IMR-90 (cell line): Measurements from ENCODE around the gene MRPL12. TPM values are rescaled to one million over a fixed set of nuclear protein-coding genes. Genes with fewer than 3 reads are reported as not detected.

Experiments
- ATAC-seq: fragments of 200-7000 bp; cut with Tn5 transposase; 2 replicates; pipeline ENCODE4 v1.9.1; 2020; ENCODE audit warnings: low read depth, mild to moderate bottlenecking, moderate library complexity
- BruUV-seq: library from RNA; stranded (reverse); fragments of 400-500 nt; replicated peaks from 2 replicates; lab custom pipeline; 2021; lab: Mats Ljungman, UMichigan
- CTCF ChIA-PET: fragments of 300-600 bp; formaldehyde crosslinking; extraction: SDS; loops from one replicate; lab custom pipeline; 2021; ENCODE audit warnings: antibody characterized with exemption; lab: Yijun Ruan, JAX
- POLR2A ChIA-PET: fragments of 300-600 bp; sonication (Branson Sonifier 250); formaldehyde crosslinking; loops from one replicate; lab custom pipeline; 2022; ENCODE audit warnings: antibody characterized with exemption; ENCODE audit not compliant: unreplicated experiment; lab: Charles Lee
- DNase-seq: peaks from one replicate; pipeline ENCODE4 v3.0.0; 2013
- H2AFZ ChIP-seq: replicated peaks from 2 replicates; pipeline ENCODE3; 2013; ENCODE audit warnings: low read length, mild to moderate bottlenecking; ENCODE audit not compliant: poor library complexity
- H2AK5ac ChIP-seq: 2 replicates; pipeline ENCODE4 v1.6.1; 2013; ENCODE audit warnings: low read depth, low read length, inconsistent platforms
- H2AK9ac ChIP-seq: replicated peaks from 2 replicates; pipeline ENCODE3; 2013; ENCODE audit warnings: mild to moderate bottlenecking, low read depth, low read length, moderate library complexity; ENCODE audit not compliant: poor library complexity
- H2BK120ac ChIP-seq: 2 replicates; pipeline ENCODE4 v1.6.1; 2013; ENCODE audit warnings: low read depth, low read length, inconsistent platforms
- H2BK15ac ChIP-seq: 3 replicates; pipeline ENCODE4 v1.6.1; 2013; ENCODE audit warnings: low read depth, low read length, inconsistent platforms
- H2BK20ac ChIP-seq: 2 replicates; pipeline ENCODE4 v1.6.1; 2013; ENCODE audit warnings: low read depth, mild to moderate bottlenecking, inconsistent platforms, low read length, moderate library complexity
- H2BK5ac ChIP-seq: 2 replicates; pipeline ENCODE4 v1.6.1; 2013; ENCODE audit warnings: mild to moderate bottlenecking, low read depth, low read length, inconsistent platforms; ENCODE audit not compliant: poor library complexity, severe bottlenecking
- H3K14ac ChIP-seq: replicated peaks from 2 replicates; pipeline ENCODE4 v1.6.1; 2013; ENCODE audit warnings: low read depth, low read length, inconsistent platforms
- H3K18ac ChIP-seq: 2 replicates; pipeline ENCODE4 v1.6.1; 2013; ENCODE audit warnings: low read depth, low read length, control low read depth
- H3K23ac ChIP-seq: 2 replicates; pipeline ENCODE4 v1.6.1; 2013; ENCODE audit warnings: low read depth, low read length, inconsistent platforms
- H3K27ac ChIP-seq: 2 replicates; pipeline ENCODE4 v1.5.1; 2013; ENCODE audit warnings: mild to moderate bottlenecking, control low read depth, low read length; ENCODE audit not compliant: insufficient read depth
- H3K27me3 ChIP-seq: 2 replicates; pipeline ENCODE4 v1.6.1; 2013; ENCODE audit warnings: low read length; ENCODE audit not compliant: control insufficient read depth, insufficient read depth
- H3K36me3 ChIP-seq: 2 replicates; pipeline ENCODE4 v1.6.1; 2013; ENCODE audit warnings: low read length, mixed read lengths; ENCODE audit not compliant: control insufficient read depth, insufficient read depth
- H3K4ac ChIP-seq: 2 replicates; pipeline ENCODE4 v1.6.1; 2013; ENCODE audit warnings: low read depth, low read length, inconsistent platforms
- H3K4me1 ChIP-seq: 2 replicates; pipeline ENCODE4 v1.6.1; 2013; ENCODE audit warnings: low read length, mixed read lengths; ENCODE audit not compliant: control insufficient read depth, insufficient read depth
- H3K4me2 ChIP-seq: 2 replicates; pipeline ENCODE4 v1.6.1; 2013; ENCODE audit warnings: low read depth, mild to moderate bottlenecking, control low read depth, low read length, moderate library complexity
- H3K4me3 ChIP-seq: 2 replicates; pipeline ENCODE4 v1.5.1; 2013; ENCODE audit warnings: low read depth, mild to moderate bottlenecking, control low read depth, low read length, moderate library complexity; ENCODE audit not compliant: insufficient read depth
- H3K56ac ChIP-seq: 2 replicates; pipeline ENCODE4 v1.6.1; 2013; ENCODE audit warnings: low read length, inconsistent platforms; ENCODE audit not compliant: insufficient read depth; ENCODE audit errors: extremely low read depth
- H3K79me1 ChIP-seq, 2 experiments: 2 replicates each; pipeline ENCODE4 v1.6.1; 2013; ENCODE audit warnings: low read length in 2 of 2, inconsistent platforms in 1 of 2, low read depth in 1 of 2
- H3K9ac ChIP-seq: 2 replicates; pipeline ENCODE4 v1.6.1; 2013; ENCODE audit warnings: low read depth, low read length, control low read depth
- H3K9me1 ChIP-seq: 2 replicates; pipeline ENCODE4 v1.6.1; 2013; ENCODE audit warnings: low read length, inconsistent platforms; ENCODE audit not compliant: insufficient read depth
- H3K9me3 ChIP-seq: 2 replicates; pipeline ENCODE4 v1.6.1; 2013; ENCODE audit warnings: low read length; ENCODE audit not compliant: control insufficient read depth, insufficient read depth
- H4K20me1 ChIP-seq: 2 replicates; pipeline ENCODE4 v1.6.1; 2013; ENCODE audit warnings: low read length, inconsistent platforms; ENCODE audit not compliant: insufficient read depth
- H4K5ac ChIP-seq: 2 replicates; pipeline ENCODE4 v1.6.1; 2013; ENCODE audit warnings: mild to moderate bottlenecking, low read depth, low read length, control low read depth
- H4K8ac ChIP-seq, 2 experiments: 2 replicates each; pipeline ENCODE4 v1.6.1; 2013; ENCODE audit warnings: low read depth in 2 of 2, low read length in 2 of 2, control low read depth in 1 of 2, inconsistent platforms in 1 of 2
- H4K91ac ChIP-seq: 2 replicates; pipeline ENCODE4 v1.6.1; 2013; ENCODE audit warnings: low read depth, low read length, inconsistent platforms; ENCODE audit not compliant: insufficient read depth
- SMC3 ChIP-seq: fragments of 150-350 bp; IDR thresholded peaks from 2 replicates; pipeline ENCODE4 v1.6.1; 2016; ENCODE audit warnings: low read depth, mild to moderate bottlenecking, antibody characterized with exemption, low read length, moderate library complexity
- WGBS, 2 experiments: methylation state at CpG; one replicate each; pipeline versions ENCODE4 v1.1.5 to v1.1.7; 2013; ENCODE audit warnings: missing lambda C conversion rate in 2 of 2; ENCODE audit not compliant: insufficient read length in 1 of 2; ENCODE audit errors: extremely low coverage in 2 of 2; 5-methylcytosine and 5-hydroxymethylcytosine counted together
- dilution Hi-C: fragments of 300-500 bp; cut with HindIII; formaldehyde crosslinking; loops from one replicate; pipeline ENCODE4 v1.14.3; 2018; ENCODE audit warnings: low sequenced_read_pairs; ENCODE audit not compliant: unreplicated experiment
- in situ Hi-C: fragments of 300-500 bp; cut with MboI; formaldehyde crosslinking; loops from 3 replicates; pipeline ENCODE4 v1.14.3; 2019; ENCODE audit warnings: low sequenced_read_pairs, inconsistent platforms, mixed read lengths
- intact Hi-C: fragments of 100-400 bp; cut with micrococcal nuclease; formaldehyde crosslinking; loops from 2 replicates; pipeline ENCODE4 v1.10.0; 2022
- polyA plus RNA-seq, 3 experiments: library from polyadenylated mRNA; depleted of rRNA; stranded (reverse); fragments of >200 nt; gene quantifications; 2 replicates each; pipeline ENCODE4 v1.2.3, GENCODE V29; 2012; ENCODE audit warnings: low replicate concordance in 1 of 3
- total RNA-seq: library from RNA; depleted of rRNA; stranded (reverse); fragments of >200 nt; gene quantifications from 2 replicates; pipeline ENCODE4 v1.2.3, GENCODE V29; 2012

Gene MRPL12
- total and polyA plus RNA-seq, 2 of the 4 experiments (the other 2 are of a cell fraction) = 17.2 to 111 TPM

- H2AK9ac ChIP-seq = no peak overlapping the region
- ChIA-PET POLR2A (no interaction called here), CTCF (interaction anchor here (0.7 kb wide), 1 partner anchor 353 kb away, joined by 4 read pairs; no protein-coding TSS in a partner anchor)
- H4K20me1 ChIP-seq = no peaks in the 10 kb centered on the region
- no peaks in the 10 kb centered on the region for H3K9me3 ChIP-seq
- no peak overlapping the region for H3K4me3 ChIP-seq
- intact Hi-C loops (no loop called here), dilution Hi-C loops (no loop called here), in situ Hi-C loops (no loop called here)
- H2BK20ac ChIP-seq = no peak overlapping the region
- peaks cover under 1% of the 10 kb centered on the region; the same call in 1 of the 2 replicates for H3K36me3 ChIP-seq
- H3K27ac ChIP-seq = no peak overlapping the region
- no peak overlapping the region for H3K9ac ChIP-seq
- H3K56ac ChIP-seq = no peak overlapping the region
- no peak overlapping the region for H2BK120ac ChIP-seq
- no peak overlapping the region for H2AFZ ChIP-seq
- H3K4ac ChIP-seq = no peak overlapping the region
- no peak overlapping the region for H2AK5ac ChIP-seq
- H3K9me1 ChIP-seq = peaks cover 3% of the 10 kb centered on the region; the same call in 1 of the 2 replicates
- H3K79me1 ChIP-seq = peaks cover 0 to 3% of the 10 kb centered on the region in 2 experiments; a peak in 1 of 4 replicates
- no peak overlapping the region for H3K23ac ChIP-seq
- no peak overlapping the region for H2BK5ac ChIP-seq
- H3K18ac ChIP-seq = no peak overlapping the region
- no peak for TF ChIP-seq SMC3
- no peak overlapping the region for H2BK15ac ChIP-seq
- no peak overlapping the region for H4K8ac ChIP-seq
- H4K5ac ChIP-seq = no peak overlapping the region
- H3K14ac ChIP-seq = no peak overlapping the region
- H4K91ac ChIP-seq = no peak overlapping the region
- H3K4me2 ChIP-seq = no peak overlapping the region
- no peak for ATAC-seq
- WGBS, 2 experiments = 100% methylated on average over 1 of the region's 5 CpGs; no CpG with 5 or more reads in 1 of the 2 experiments
- H3K4me1 ChIP-seq = no peaks in the 10 kb centered on the region
- H3K27me3 ChIP-seq = no peaks in the 10 kb centered on the region
- no TSS peak for BruUV-seq
- no peak for DNase-seq
These were observed 44.1 kb upstream of the MRPL12 start for GRCh38 chr17:81659038-81659437.
